Measurements from ENCODE around the gene MRPS34.
"Not testable (repeated sequence)": the region's sequence is repeated elsewhere in the genome, so short reads cannot be mapped to it uniquely, and the experiment has no call there.

MRPS34 gene

DNA sequence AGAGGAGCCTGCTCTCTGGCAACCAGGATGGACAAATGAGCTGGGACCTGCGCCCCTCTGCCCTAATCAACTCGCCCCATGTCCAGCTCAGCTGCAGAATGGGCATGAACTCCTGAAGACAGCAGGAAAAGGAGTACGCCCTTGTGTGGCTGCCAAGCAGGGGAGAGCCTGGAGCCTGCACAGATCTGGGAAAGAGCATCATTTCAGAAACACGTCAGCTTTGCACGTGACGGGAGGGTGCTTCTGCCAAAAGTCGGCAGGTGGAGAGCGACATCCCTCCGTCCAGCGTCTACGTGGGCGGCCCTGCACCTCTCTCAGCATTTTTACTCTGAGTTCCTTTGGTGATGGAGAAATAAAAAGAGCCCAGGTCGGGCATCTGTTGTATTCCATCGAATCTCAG is 20.1 kb downstream of the MRPS34 start:
- DNase-seq (ENCODE audit: low read depth in 3 of 3) = no peak

- no peak for DNase-seq (ENCODE audit: low read depth in 3 of 3)
Measured at GRCh38 chr16:1751946-1752345, 21.0 kb downstream of the MRPS34 start.

DNA sequence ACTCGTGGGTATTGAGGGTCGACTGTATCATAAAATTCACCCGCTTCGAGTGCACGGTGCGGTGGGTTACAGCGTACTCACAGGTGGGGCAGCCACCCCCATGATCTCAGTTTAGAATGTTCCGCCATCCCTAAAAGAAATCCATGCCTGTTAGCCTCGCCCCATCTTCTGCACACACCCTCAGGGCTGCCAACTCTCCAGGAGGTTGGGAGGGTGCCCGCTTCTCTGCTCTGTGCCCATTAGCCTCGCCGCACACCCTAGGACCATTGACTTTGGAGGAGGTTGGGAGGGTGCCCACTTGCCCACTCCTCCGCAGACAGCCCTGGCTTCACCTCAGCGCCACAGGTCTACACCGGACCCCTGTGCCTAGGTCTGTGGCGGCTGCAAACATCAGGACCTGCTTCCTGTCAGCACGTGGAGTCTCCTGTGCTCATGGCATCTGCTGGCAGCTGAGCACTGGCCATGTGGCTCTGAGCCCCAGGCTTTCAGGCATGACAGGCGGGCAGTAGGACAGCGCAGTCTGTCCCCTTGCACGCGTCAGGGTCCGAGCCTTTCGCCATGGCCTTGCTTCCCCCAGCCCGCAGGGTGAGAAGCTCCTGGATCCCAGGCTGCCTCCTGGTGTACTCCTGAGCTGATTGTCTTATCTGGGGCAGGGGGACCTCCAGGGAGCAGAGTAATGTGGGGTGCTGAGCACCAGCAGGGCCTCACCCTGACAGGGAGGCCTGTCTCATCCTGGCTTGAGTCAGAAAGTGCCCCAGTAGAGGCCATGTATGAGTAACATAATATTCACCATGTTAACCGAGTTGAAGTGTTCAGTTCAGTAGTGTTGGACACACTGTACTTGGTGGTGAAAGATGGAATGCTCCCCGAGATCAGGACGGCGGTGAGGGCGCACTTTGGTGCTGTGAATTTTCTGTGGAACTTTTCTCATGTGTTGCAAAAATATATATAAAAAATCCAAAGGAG is 23.5 kb downstream of the MRPS34 start:
- DNase-seq (ENCODE audit: low read depth in 3 of 3) = no peak

DNA sequence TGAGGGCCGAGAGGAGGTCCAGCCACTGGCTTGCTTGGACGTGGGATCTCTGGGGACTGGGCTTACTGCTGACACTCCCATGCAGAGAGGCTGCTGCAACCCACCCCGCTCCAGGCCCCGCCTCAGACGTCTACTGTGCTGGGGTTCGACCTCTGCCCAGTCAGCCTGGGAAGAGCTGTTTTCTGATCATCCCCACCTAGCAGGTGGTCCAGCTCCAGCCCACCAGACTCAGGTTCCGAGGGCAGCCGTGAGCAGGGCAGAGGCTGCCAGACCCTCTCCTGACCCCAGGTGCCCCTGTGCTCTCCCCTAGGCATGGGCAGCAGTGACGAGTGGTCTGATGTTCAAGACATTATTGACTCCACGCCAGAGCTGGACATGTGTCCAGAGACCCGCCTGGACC is 25.0 kb downstream of the MRPS34 start:
- no peak for DNase-seq (ENCODE audit: low read depth in 3 of 3)

GRCh38 chr16:1746693-1747195 is 26.2 kb downstream of the MRPS34 start:
- no peak for DNase-seq (ENCODE audit: low read depth in 3 of 3)

- no peak for DNase-seq (ENCODE audit: low read depth in 3 of 3)
Measured at GRCh38 chr16:1745900-1746692, 26.8 kb downstream of the MRPS34 start.

DNA sequence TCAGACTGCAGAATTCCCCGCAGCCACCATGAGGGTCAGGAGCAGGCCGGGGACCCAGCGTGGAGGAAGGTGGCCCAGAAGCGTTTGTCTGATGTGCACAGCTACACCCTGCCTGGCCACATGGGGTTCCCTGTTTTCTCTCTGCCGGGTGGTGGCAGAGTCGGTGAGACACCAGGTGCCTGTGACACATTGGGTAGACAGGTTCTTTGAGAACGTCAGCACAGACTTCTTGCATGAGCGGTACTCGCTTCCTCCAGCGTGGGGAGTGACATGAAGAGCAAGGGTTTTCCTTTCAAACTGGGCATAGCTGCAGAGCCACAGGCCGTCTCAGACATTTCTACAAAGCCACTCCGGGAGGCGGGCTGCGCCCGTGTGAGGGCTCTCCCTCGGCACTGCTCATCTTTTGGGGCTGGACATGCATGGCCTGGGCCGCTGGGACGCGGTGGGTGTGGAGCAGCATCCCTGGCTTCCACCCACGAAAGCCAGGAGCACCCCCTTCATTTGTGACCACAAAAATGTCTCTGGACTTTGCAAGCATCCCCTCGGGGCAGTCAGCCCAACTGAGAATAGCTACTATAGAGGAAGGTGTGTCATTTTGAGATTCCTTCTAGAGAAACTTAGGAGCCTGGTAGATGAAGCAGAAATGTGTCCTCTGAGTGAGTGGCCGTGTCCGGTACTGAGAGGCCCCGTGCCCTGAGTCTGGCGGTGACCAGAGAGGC is 27.6 kb downstream of the MRPS34 start:
- DNase-seq (ENCODE audit: low read depth in 3 of 3) = no peak

GRCh38 chr16:1744338-1744840 is 28.5 kb downstream of the MRPS34 start:
- DNase-seq (ENCODE audit: low read depth in 3 of 3) = no peak

DNA sequence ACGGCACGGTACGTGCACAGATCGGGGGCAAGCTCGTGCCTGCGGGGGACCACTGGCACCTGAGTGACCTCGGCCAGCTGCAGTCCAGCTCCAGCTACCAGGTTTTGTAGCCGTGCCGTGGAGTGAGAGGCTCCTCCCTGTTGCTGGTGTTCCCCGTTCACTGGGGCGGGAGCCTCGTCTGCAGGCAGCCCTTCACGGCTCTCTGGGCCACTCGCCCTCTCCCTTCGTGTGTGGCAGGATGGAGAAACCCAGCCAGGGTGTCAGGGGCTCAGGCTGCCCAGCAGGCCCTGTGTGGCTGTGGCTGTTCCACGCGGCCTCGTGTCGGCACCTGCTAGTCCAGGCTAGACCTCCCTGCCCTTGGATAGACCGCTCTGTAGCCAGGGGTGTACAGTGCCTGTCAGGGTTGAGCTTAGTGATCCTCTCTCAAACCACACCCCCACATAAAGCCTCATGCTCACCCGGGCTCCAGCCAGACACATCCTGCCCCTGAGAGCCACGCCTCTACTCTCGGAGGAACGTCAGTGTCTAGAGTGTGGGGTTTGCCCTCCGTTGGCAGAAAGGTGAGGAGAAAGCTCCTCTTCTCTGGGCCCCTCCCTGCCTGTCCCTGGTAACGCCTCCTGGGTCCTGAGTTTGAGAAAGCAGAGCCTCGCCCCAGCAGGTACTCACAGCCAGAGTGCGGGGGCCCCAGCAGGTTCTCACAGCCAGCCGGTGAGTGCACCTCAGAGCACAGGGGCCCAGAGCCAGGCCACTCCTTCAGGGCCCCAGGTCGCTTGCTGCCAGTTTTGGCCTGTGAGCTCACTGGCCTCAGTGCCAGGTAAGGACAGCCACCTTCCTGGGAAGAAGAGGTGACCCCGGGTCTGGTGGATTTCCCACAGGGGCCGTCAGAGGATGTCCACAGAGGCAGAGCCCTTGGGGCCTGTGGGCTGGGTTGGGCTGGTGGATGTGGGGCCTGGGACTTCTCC is 29.3 kb downstream of the MRPS34 start:
- DNase-seq (ENCODE audit: low read depth in 3 of 3) = no peak

DNA sequence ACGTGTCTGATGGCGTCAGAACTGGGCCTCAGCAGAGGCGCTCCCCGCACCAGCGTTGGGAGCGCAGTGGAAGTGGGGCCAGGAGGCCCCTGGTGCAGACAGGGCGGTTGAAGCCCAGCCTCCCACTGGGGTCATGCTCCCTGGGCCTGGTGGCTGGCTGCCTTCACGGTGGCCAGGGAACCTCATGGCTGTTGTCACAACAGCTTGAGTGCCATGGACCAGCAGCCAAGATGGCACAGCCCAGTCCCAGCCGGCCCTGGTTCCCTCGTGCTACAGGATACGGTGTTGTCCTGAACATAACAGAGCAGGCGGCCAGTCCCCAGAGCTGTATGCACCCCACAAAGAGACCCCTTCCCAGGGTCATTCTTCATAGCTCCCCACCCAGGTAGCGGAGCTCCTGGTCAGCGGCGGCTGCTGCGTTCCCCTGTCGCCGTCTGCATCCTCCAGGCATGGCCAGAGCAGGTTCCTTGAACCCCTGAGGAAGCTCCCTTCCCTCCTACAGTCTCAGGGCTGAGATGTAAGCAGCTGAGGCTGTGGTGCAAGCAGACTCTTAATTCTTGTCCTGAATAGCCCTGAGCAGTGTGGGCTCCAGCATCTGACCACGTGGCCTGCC is 31.3 kb downstream of the MRPS34 start:
- DNase-seq (ENCODE audit: low read depth in 3 of 3) = no peak

DNA sequence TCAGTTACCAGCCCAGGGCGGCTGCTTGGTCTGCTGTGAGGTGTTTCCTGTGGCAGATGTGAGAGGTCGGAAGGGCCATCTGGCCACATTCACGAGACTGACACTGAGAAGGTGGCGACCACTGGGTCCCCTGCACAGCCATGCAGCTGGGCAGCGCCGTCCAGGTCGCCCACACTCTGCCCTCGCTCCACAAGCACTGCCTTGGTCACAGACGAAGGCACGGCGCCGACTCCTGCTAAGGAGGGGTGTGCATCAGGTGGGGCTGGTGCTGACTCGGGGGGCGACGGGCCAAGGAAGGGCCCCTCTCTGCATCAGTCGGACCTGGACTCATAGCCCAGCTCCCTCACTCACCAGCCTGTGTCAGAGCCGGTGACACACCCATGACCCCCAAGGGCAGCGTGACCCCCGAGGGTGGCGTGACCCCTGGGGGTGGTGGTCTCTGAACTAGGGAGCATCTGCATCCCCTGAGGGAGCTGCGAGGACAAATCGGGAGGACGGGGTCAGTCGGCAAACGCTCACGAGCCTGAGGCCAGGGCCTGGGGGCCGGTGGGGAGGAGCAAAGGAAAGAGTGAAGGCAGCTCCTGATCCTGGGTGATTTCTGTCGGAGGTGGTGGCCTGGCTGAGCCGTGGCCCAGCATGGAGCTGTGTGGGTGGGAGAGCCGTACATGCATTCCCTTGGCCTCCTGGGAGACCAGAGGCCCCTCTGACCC is 32.0 kb downstream of the MRPS34 start:
- no peak for DNase-seq (ENCODE audit: low read depth in 3 of 3)

DNA sequence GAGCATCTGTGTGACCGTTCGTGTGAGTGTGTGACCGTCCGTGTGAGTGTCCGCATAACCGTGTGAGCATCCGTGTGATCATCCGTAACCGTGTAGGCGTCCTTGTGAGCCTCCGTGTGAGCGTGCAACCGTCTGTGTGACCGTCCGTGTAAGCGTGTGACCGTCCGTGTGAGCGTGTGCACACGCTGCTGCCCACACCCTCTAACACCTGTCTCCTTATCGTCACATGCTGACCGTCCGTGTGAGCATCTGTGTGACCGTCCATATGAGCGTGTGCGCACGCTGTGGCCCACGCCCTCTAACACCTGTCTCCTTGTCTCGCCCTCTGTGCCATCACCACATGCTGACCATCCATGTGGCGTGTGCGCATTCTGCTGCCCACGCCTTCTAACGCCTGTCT is 32.7 kb downstream of the MRPS34 start:
- no peak for DNase-seq (ENCODE audit: low read depth in 3 of 3)

DNA sequence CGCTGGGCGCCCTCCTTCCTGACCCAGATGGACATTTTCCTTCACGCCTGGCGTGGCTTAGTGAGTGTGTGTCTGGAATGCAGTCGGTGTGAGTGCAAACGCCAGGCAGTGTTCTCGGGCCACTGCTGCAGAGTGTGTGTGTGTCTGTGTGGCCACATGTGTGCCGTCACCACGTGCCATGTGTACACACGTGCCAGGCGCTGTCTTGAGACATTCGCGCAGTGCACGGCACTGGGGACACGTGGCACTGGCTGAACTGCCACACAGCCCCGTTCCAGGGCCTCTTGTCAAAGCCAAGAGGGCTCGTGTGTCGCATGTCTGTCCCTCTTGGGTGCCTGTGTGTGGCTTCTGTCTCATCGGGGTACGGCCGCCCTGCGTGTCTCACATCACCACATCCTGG is 38.1 kb downstream of the MRPS34 start:
- DNase-seq (ENCODE audit: low read depth in 3 of 3) = no peak

DNA sequence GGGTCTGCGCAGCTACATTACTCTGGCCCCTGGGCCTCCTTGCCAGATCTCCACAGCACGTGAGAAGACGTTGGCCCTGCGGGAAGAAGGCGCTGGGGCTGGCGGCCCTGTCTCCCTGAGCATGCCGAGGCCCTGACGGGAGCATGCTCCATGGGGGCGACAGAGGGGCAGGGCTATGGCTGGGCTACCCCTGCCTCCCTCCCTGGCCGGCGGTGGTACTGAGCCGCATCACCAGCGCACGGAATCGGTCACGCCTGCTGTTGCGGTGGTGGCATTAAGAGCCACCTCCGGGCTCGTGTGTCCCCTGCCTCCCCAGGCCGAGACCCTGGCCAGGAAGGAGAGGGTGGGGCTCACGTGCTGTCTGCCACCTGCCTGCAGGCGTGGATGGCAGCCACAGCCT is 38.8 kb downstream of the MRPS34 start:
- no peak for DNase-seq (ENCODE audit: low read depth in 3 of 3)

DNA sequence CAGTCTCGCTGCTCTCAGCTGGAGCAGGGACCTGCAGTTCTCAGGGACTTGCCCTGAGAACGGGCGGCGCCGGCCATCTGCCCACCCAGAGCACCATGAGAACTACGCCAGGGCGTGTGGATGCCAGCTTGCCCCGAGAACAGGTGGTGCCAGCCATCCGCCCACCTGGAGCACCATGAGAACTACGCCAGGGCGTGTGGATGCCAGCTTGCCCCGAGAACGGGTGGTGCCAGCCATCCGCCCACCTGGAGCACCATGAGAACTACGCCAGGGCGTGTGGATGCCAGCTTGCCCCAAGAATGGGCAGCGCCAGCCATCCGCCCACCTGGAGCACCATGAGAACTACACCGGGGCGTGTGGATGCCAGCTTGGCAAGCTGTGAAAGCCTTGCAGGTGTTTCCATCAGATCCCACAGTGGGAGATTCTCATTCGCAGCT is 40.4 kb downstream of the MRPS34 start:
- not testable (repeated sequence) for DNase-seq (ENCODE audit: low read depth in 3 of 3)

DNA sequence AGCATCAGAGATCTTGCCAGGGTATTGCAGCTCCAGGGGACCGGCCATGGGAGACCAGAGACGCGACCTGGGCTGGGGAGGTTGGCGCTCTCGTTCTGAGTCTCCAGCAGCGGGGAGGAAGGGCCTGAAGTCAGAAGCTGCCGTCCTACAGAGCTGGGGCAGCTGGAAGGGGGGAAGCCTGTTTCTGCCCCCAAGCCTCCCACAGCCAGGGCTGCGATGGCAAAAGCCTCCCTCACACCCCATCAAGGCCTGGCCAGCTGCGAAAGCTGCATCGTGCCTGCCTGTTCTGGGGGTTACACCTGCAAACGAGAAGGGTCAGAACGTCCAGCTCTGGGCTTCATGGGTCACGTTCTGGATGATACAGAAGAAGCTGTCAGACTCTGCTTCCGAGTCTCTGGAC is 40.9 kb downstream of the MRPS34 start:
- DNase-seq (ENCODE audit: low read depth in 3 of 3) = no peak

GRCh38 chr16:1731603-1732002 is 41.3 kb downstream of the MRPS34 start:
- no peak for DNase-seq (ENCODE audit: low read depth in 3 of 3)

DNA sequence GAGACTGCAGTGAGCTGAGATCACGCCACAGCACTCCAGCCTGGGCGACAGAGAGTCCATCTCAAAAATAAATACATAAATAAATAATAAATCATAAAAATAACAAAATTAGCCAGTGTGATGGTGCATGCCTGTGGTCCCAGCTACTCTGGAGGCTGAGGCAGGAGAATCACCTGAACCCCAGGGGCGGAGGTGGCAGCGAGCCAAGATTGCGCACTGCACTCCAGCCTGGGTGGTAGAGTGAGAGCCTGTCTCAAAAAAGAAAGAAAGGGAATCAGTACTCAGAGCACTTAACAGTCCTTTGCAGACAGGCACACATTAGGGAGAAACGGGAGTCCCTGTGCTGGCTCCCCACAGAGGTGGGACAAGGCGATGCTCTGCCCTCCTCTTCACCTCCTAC is 41.9 kb downstream of the MRPS34 start:
- no peak for DNase-seq (ENCODE audit: low read depth in 3 of 3)

DNA sequence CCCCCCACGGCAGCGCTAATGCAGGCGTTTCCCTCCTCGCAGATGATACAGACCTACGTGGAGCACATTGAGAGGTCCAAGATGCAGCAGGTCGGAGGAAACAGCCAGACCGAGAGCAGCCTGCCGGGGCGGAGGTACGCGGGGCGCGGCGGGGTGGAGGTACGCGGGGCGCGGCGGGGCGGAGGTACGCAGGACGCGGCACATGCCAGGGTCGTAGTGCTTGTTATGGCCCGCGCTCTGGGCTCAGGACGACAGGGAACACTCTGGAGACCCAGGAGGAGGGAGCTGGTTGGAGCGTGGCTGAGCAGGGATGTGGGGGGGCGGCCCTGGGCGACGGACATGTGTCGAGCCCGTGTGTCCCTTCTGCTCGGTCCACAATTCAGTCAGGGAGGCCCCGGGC is 43.5 kb downstream of the MRPS34 start:
- no peak for DNase-seq (ENCODE audit: low read depth in 3 of 3)

DNA sequence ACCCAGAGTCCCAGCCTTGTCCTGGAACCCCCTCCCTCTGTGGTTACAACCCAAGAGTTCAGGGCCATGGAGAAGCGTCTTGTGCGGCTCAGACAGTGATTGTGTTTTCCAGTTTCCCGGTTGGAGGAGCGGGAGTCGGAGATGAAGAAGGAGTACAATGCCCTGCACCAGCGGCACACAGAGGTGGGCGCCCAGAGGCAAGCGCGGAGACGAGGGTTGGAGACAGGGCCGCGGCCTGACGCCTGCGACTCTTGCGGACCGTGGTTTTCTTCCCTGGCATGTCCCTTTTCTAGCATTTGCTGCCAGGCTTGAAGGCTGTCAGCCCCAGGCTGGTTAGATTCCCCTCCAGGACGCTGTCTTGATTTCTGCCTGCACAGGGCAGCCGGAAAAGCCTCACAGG is 43.9 kb downstream of the MRPS34 start:
- no peak for DNase-seq (ENCODE audit: low read depth in 3 of 3)
